Pons (tissue), 1 donor: ENCODE results near the gene ALDH1L1.

Experiments
- DNase-seq: peaks from one replicate; pipeline ENCODE4 v3.0.0-alpha.2; 2016; ENCODE audit warnings: low spot score

ALDH1L1 gene

GRCh38 chr3:126154391-126155279 lies 25.8 kb downstream of the ALDH1L1 start:
- no peak for DNase-seq

GRCh38 chr3:126153695-126154360 lies 26.6 kb downstream of the ALDH1L1 start:
- no peak for DNase-seq

- DNase-seq = no peak
These were observed 27.3 kb downstream of the ALDH1L1 start for GRCh38 chr3:126152901-126153694.

- DNase-seq = no peak
These were observed 27.9 kb downstream of the ALDH1L1 start for GRCh38 chr3:126152458-126152857.

GRCh38 chr3:126151562-126152302 lies 28.7 kb downstream of the ALDH1L1 start:
- DNase-seq = no peak

- no peak for DNase-seq
These were observed 30.3 kb downstream of the ALDH1L1 start for GRCh38 chr3:126149960-126150515.

- no peak for DNase-seq
These were observed 31.0 kb downstream of the ALDH1L1 start for GRCh38 chr3:126149256-126149902.

- DNase-seq = no peak
These were observed 32.3 kb downstream of the ALDH1L1 start for GRCh38 chr3:126147932-126148683.

- DNase-seq = no peak
These were observed 33.0 kb downstream of the ALDH1L1 start for GRCh38 chr3:126147147-126147931.

- no peak for DNase-seq
These were observed 33.8 kb downstream of the ALDH1L1 start for GRCh38 chr3:126146525-126147146.

GRCh38 chr3:126146034-126146433 lies 34.4 kb downstream of the ALDH1L1 start:
- no peak for DNase-seq

- DNase-seq = no peak
These were observed 37.7 kb downstream of the ALDH1L1 start for GRCh38 chr3:126142652-126143051.

GRCh38 chr3:126137490-126138130 lies 42.8 kb downstream of the ALDH1L1 start:
- no peak for DNase-seq

GRCh38 chr3:126136428-126137220 lies 43.8 kb downstream of the ALDH1L1 start:
- no peak for DNase-seq

GRCh38 chr3:126135406-126136076 lies 44.8 kb downstream of the ALDH1L1 start:
- DNase-seq = no peak

GRCh38 chr3:126135071-126135405 lies 45.3 kb downstream of the ALDH1L1 start:
- no peak for DNase-seq
